ENCODE measurements around the gene LRRC1. TPM values are rescaled to one million over a fixed set of nuclear protein-coding genes. Genes with fewer than 3 reads are reported as not detected.

LRRC1 gene
- total RNA-seq, 1 experiment from 2014 or later, result 10.3 TPM

- no peak overlapping the region for H2BK15ac ChIP-seq (ENCODE audit: low read depth, low read length)
Measured at GRCh38 chr6:53960311-53960710, 165.5 kb downstream of the LRRC1 start.

More at GRCh38 chr6:53960311-53960710, 165.5 kb downstream of the LRRC1 start:
- Mint-ChIP-seq H3K27ac (no peak overlapping the region), H3K4me1 (peaks cover 14 to 16% of the 10 kb centered on the region in 2 experiments), H3K36me3 (ENCODE audit: insufficient read depth in 1 of 3, low read depth in 3 of 3) (no peaks in the 10 kb centered on the region; a peak in 1 of 7 replicates), H3K27me3 (ENCODE audit: low read depth) (no peaks in the 10 kb centered on the region), H3K4me3 (no peak overlapping the region), H3K9me3 (no peaks in the 10 kb centered on the region)
- H2BK20ac ChIP-seq (ENCODE audit: low read depth, low read length, poor library complexity, severe bottlenecking), result no peak overlapping the region
- H3K9ac ChIP-seq (ENCODE audit: extremely low read depth, insufficient read length, low read length), result no peak overlapping the region
- no peaks in the 10 kb centered on the region for H3K79me1 ChIP-seq (ENCODE audit: insufficient read depth, low read depth, low read length, poor library complexity, severe bottlenecking)
- H3K23ac ChIP-seq (ENCODE audit: insufficient read length, low read depth, low read length), result no peak overlapping the region
- no peaks in the 10 kb centered on the region for H4K20me1 ChIP-seq (ENCODE audit: control insufficient read depth, insufficient read depth, insufficient read length)
- H3K79me2 ChIP-seq (ENCODE audit: insufficient read depth, low read length), result no peaks in the 10 kb centered on the region; the same call in 1 of the 2 replicates
- H3K27ac ChIP-seq (ENCODE audit: insufficient read length, low read depth, low read length), result no peak overlapping the region
- no peaks in the 10 kb centered on the region for H3K27me3 ChIP-seq (ENCODE audit: insufficient read depth, low read length)
- H3K18ac ChIP-seq (ENCODE audit: insufficient read length, low read depth, low read length), result no peak overlapping the region
- H3K4me2 ChIP-seq (ENCODE audit: insufficient read depth, insufficient read length, low read length), result no peak overlapping the region
- no peaks in the 10 kb centered on the region for H3K9me3 ChIP-seq (ENCODE audit: control insufficient read depth, low read depth, low read length)
- H4K91ac ChIP-seq (ENCODE audit: insufficient read length, low read depth, low read length), result no peak overlapping the region
- WGBS (ENCODE audit: extremely low coverage, insufficient read length, low lambda C conversion rate), result no CpG with 5 or more reads among the region's 4 CpGs
- H3K23me2 ChIP-seq (ENCODE audit: insufficient read length, low read depth, low read length, poor library complexity, severe bottlenecking), result no peaks in the 10 kb centered on the region
- H2AK5ac ChIP-seq (ENCODE audit: insufficient read length, low read length), result no peak overlapping the region
- TF ChIP-seq CTCF (conservative IDR thresholded peaks at IDR 0.05), result no peak
- H2AFZ ChIP-seq (ENCODE audit: low read length), result no peak overlapping the region
- no peak overlapping the region for H3K56ac ChIP-seq (ENCODE audit: insufficient read length, low read depth, low read length)
- H4K5ac ChIP-seq (ENCODE audit: insufficient read length, low read depth, low read length), result no peak overlapping the region
- no peak overlapping the region for H2BK5ac ChIP-seq (ENCODE audit: insufficient read length, low read length)
- H3K14ac ChIP-seq (ENCODE audit: insufficient read depth, low read length), result no peak overlapping the region
- peaks cover 2% of the 10 kb centered on the region; the same call in 1 of the 2 replicates for H3K4me1 ChIP-seq (ENCODE audit: insufficient read depth, low read length)
- H2BK120ac ChIP-seq (ENCODE audit: low read depth, low read length, poor library complexity, severe bottlenecking), result no peak overlapping the region
- H2BK12ac ChIP-seq (ENCODE audit: insufficient read length, low read depth, low read length), result no peak overlapping the region
- no peak overlapping the region for H3K4ac ChIP-seq (ENCODE audit: low read depth, low read length)
- DNase-seq, result no peak
- no peak overlapping the region for H4K8ac ChIP-seq (replicated peaks; ENCODE audit: insufficient read length, low read depth, low read length)
- no peak overlapping the region for H3T11ph ChIP-seq (ENCODE audit: low read length)

Data from H9 (cell line).